GM13976 (cell line): ENCODE results near the gene CD82.

ENCODE experiments used
- DNase-seq: peaks from one replicate; pipeline ENCODE4 v3.0.0; 2012; ENCODE audit warnings: low spot score
- in situ Hi-C: fragments of 300-500 bp; cut with MboI; formaldehyde crosslinking; loops from one replicate; pipeline ENCODE4 v1.12.0; 2022; ENCODE audit warnings: low sequenced_read_pairs, mixed read lengths, inconsistent platforms; ENCODE audit not compliant: unreplicated experiment
- TF ChIP-seq, protein P1 (sequence below): IDR thresholded peaks from 2 replicates; pipeline ENCODE4 v1.5.1; 2012; ENCODE audit warnings: borderline replicate concordance, mild to moderate bottlenecking; ENCODE audit not compliant: insufficient read depth; ENCODE audit errors: extremely low read depth, missing control alignments, control extremely low read depth

Gene CD82

DNA sequence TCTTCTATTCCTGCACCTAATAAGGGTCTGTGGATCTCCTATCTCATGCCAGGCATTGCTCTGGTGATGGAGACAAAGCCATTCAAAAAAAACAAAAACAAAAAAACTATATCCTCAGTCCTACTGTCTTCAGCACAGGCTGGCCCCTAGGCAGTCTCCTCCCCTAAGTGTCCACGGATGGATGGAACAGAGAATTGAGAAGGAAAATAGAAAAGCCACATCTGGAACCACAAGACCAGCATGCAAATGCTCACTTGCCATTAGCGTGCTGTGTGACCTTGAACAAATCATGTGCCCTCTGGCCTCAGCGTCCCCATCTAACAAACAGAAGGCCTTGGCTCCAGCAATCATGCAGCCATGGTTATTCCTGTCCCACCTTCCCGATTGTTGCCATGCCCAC lies 32.7 kb upstream of the CD82 start:
- in situ Hi-C loops: no loop called here
- TF ChIP-seq, protein P1, sequence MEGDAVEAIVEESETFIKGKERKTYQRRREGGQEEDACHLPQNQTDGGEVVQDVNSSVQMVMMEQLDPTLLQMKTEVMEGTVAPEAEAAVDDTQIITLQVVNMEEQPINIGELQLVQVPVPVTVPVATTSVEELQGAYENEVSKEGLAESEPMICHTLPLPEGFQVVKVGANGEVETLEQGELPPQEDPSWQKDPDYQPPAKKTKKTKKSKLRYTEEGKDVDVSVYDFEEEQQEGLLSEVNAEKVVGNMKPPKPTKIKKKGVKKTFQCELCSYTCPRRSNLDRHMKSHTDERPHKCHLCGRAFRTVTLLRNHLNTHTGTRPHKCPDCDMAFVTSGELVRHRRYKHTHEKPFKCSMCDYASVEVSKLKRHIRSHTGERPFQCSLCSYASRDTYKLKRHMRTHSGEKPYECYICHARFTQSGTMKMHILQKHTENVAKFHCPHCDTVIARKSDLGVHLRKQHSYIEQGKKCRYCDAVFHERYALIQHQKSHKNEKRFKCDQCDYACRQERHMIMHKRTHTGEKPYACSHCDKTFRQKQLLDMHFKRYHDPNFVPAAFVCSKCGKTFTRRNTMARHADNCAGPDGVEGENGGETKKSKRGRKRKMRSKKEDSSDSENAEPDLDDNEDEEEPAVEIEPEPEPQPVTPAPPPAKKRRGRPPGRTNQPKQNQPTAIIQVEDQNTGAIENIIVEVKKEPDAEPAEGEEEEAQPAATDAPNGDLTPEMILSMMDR: no peak
- DNase-seq: peak; percentile 18

DNA sequence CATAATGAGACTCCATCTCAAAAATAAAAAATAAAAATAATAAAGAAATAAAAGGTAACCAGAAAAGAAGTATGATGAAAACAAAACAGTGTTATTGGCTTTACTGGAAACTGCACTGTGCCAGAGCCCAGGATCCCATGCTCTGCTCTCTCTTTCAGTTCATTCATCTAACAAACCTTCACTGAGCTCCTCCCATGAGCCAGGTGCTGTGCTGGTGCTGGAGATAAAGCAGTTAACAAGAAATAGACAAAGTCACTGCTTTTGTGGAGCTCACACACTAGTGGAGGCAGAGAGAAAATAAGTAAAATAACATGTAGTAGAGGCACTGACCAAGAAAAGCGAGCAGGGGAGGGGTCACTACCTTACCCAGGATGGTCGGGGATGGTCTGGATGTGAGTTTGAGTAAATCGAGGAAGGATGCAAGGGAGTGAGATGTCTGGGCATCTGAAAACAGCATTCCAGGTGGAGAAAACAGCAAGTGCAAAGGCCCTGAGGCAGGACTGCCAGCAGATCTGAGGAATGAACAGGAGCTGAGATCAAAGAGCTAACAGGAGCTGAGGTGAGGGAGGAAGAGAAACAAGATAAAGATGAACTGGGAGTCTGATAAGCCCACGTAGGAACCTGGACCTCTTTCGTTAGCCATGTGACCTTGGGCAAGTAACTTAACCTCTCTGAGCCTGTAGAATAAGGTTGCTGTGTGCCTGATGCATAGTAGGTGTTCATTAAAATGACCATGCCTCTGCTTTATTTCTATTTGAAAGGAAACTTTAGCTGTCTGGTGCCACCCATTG lies 31.3 kb upstream of the CD82 start:
- in situ Hi-C loops: no loop called here
- TF ChIP-seq, protein P1: no peak
- no peak for DNase-seq

DNA sequence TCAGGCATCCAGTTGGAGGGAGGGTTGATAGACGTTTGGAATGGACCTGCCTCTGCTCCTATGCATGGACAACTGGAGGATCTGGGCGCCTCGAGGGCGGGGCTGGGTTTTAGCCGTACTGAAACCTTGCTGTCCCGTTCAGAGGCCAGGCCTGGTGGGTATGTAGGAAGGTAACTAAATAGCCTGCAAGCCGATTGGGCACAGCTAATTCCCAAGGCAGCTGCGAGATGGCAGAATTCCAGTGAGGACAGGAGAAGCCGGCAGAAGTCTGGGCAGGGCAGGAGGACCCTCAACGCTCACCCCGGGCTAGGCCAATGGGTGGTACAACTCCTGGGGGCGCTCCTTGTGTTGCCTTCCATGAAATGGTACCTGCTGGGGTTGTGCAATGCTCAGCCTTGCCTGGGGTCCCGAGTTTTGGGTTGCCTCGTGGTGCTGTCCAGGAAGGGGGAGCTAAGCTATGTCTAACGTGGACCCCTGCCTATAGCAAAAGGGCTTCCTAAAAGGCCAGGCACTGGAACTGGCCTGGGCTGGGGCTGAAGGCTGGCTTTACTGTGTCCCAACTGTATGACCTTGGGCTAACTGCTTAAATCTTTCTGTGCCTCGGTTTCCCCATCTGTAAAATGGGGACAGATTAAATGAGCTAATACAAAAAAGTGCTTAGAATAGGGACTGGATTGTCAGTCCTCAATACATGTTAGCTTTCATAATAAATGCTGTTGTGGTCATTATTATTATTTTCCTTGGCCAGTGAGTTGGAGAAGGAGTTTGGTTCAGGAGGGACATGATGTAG lies 30.1 kb upstream of the CD82 start:
- no peak for DNase-seq
- in situ Hi-C loops: loop anchor here (5.0 kb wide), 1 partner anchor 248 kb away; no protein-coding TSS in a partner anchor
- TF ChIP-seq, protein P1: no peak

DNA sequence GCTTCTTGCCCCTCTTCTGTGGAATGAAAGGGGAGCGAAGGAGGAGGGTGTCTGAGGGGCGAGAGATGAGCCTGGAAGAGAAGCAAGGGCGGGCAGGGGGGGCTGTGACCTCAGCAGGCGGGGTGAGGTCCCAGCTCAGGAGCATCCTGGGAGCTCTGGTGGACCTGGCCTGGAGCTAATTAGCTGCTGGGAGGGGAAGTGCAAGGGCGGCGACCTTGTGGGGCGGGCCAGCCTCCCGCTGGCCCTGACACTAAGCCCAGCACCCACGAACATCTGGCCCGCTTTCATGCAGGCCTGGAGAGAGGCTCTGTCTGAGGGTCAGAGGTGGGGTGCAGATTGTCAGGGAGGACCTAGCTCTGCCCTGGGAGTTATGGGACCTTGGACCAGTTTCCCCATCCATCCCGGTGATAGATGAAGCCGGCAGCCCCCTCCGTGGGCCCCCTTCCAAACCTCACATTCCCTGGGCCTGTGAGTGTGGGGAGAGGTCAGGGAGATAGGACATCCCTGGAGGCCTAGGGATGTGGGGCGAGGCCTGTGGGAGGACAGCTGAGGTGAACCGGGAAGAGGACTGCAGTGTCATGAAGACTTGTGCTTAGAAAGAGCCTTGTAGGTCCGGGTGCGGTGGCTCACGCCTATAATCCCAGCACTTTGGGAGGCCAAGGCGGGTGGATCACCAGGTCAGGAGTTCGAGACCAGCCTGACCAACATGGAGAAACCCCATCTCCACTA lies 28.5 kb upstream of the CD82 start:
- in situ Hi-C loops: loop anchor here (5.0 kb wide), 1 partner anchor 250 kb away; no protein-coding TSS in a partner anchor
- peak; percentile 31 for DNase-seq
- TF ChIP-seq, protein P1: no peak

DNA sequence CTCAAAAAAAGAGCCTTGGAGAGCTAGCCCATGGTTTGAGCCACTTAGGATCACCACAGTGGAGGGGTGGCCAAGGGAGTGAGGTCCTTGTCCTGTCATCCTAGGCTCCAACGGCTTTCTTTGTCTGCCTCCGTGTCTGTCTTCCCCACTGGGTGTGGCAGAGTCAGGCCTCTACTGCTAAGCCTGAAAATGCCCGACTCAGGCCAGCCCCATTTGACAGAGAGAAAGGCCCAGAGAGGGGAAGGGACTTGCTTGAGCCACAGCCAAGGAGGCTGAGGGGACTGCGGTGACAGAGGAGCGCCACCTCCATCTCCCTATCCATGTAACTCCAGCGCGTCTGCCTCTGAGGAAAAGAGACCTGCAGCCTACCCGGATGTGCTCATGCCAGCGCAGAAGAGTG lies 27.8 kb upstream of the CD82 start:
- TF ChIP-seq, protein P1: no peak
- DNase-seq: peak; percentile 17
- in situ Hi-C loops: loop anchor here (5.0 kb wide), 1 partner anchor 250 kb away; no protein-coding TSS in a partner anchor
